Renal cortex interstitium (tissue), 11 donors: Measurements from ENCODE around the gene CD247. TPM values are rescaled to one million over a fixed set of nuclear protein-coding genes. Genes with fewer than 3 reads are reported as not detected.

Experiments used
- DNase-seq, 11 donors: peaks; one replicate each; pipeline ENCODE4 v3.0.0-alpha.2; 2013; ENCODE audit warnings: low read depth in 9 of 11, low spot score in 4 of 11; ENCODE audit errors: extremely low read depth in 1 of 11
- polyA plus RNA-seq, 3 donors: library from polyadenylated mRNA; unstranded; fragments of 120-200 nt; gene quantifications; one replicate each; pipeline ENCODE4 v1.2.1, GENCODE V29; 2013; ENCODE audit not compliant: insufficient read length in 3 of 3

CD247 gene
- polyA plus RNA-seq, 3 donors = 0.36 to 0.72 (median 0.50) TPM

GRCh38 chr1:167431261-167431908 is 86.9 kb downstream of the CD247 start:
- no peak for DNase-seq

- no peak for DNase-seq
These were observed 87.5 kb downstream of the CD247 start for GRCh38 chr1:167430849-167431242.

GRCh38 chr1:167430134-167430848 is 88.0 kb downstream of the CD247 start:
- no peak for DNase-seq

DNA sequence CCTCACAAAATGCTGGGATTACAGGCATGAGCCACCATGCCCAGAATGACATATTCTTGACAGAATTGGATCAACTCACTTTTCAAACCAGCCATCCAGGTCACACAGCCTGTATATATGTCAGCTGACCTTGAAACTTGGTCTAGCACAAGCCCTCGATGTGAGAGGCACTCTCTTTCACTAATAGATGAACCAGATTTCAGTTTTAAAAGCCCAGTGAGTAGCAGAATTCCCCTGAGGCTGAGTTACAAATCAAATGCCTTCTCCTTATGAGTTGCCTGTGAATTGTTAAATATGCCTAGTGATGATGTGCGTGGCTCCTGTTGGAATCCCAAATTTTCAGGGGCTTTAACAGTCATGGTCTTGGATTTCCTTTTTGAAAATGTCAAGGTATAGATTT is 88.7 kb downstream of the CD247 start:
- no peak for DNase-seq

DNA sequence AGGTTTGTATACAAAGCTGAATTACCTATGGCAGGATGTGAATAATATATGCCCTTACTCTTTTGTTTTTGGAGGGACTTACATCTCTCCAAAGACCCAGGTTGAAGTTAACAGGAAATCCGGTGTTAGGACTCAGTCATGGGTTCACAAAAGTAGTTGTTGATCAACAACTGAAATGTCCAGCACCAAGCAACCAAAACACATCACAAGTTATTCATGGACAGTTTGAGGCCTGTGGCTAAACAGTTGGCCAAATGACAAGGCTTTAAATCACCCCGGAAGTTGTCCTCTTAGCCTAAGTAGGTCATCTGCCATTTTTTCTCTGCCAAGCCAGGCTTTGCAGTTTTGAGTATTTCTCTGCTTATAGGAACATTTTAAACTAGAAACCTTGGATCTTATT is 89.9 kb downstream of the CD247 start:
- no peak for DNase-seq

- no peak for DNase-seq
These were observed 90.5 kb downstream of the CD247 start for GRCh38 chr1:167427848-167428247.

DNA sequence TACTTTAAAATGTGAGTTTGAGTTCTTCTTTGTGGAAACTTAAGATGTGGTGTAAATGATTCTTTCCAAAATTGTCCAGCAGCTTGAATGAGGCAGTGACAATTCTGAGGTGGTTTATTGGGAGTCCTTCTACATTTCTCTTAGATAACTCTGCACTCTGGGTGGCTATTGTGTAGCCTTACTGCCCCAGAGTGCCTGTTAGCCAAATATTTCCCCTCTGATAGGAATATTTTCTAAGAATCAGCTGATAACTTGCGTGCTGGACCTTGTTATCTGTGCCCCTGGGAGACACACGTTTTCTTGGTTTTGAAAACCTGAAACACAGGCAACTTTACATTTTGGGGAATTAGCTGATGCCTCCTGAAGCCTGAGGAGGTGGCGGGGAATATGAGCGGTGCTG is 91.6 kb downstream of the CD247 start:
- DNase-seq = no peak

DNA sequence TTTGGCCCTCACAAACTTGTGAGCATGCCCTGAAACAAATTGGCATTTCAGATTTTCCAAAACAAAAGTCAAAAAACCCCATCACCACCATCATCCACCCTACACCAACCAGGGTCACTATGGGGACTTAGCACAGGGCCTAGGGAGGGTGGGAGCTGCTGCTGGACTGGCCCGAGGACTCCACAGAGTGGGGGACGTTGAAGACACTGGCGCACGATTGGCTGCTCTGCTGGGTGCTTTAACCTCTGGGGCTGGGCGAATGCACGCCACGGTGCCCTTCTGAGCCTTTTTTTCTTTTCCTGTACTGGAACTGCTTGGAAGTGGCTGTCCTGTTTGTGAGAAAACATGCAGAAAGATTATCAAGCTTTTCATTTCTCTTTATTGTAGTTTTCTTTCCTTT is 92.8 kb downstream of the CD247 start:
- DNase-seq = no peak

GRCh38 chr1:167423684-167424619 is 94.4 kb downstream of the CD247 start:
- no peak for DNase-seq

GRCh38 chr1:167420510-167420909 is 97.8 kb downstream of the CD247 start:
- no peak for DNase-seq

DNA sequence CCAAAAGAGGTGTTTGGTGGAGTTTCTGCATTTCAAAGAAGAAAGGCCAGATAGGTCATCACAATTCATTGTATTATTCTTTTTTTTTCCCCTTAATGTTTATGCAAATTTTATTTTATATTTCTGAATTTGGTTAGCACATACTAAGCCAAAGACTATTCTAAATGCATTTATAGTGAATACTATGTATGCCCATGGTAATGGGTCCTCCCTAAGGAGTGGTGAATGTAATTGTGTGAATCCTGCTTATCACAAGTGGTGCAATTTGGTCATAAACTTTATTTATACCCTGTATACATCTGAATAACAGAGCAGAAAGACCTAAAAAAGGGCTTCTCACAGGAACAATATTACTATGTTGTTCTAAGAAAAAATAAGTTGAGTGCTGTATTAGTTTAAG is 99.1 kb downstream of the CD247 start:
- DNase-seq = no peak

GRCh38 chr1:167418391-167418790 is 99.9 kb downstream of the CD247 start:
- DNase-seq = no peak

DNA sequence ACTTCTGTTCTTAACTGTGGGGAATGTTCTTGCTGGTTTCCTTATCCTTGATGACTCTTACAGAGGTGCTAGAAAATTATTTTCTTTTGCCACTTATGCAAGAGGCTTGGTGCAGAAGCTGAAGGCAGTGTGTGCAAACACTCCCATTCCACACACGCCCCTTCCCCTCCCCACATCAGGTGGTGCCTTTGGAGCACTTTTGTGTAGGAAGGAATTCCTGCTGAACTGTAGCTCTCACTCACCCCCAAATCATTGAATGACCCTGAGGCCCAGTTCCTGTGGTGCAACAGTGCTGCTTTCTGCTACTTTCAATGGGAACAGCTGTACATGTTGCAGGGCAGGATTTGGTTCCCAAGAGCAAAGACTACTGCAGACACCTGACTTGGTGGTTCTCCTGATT is 101.8 kb downstream of the CD247 start:
- DNase-seq = no peak

DNA sequence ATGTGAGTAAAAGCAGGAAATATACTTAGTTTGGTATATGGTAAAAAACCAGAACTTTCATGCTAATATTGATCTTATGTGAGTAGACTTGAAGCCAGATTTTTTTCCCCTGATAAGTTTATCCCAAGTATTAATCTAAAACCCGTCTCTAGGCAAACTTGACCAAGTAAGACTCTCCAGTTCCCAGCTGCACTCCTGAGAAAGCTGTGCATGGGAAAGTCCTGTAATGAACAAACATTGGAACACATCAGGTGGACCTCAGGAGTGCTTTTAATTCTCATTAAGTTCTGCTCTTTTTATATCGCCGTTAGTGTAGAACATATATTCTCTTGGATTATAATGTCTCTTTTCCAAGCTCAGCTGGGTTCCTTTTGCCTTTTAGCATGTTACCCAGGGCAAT is 105.0 kb downstream of the CD247 start:
- no peak for DNase-seq

DNA sequence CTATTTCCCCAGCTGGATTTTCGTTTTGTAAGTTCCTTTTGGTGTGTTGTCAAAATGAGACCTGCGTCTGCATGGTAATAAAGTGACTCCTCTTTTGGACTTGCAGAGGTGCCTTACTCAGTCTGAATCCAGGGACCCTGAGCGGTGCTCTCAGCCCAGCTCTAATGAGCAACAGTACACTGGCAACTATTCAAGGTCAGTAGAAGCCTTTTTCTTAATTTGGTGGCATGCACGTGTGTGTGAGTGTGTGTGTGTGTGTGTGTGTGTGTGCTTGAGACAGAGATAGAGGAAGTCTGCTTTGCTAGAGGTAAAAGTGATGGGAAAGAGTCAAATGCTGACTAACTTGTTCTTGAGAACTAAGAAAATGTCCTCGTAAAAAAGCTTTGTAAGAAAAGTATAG is 105.4 kb downstream of the CD247 start:
- no peak for DNase-seq

DNA sequence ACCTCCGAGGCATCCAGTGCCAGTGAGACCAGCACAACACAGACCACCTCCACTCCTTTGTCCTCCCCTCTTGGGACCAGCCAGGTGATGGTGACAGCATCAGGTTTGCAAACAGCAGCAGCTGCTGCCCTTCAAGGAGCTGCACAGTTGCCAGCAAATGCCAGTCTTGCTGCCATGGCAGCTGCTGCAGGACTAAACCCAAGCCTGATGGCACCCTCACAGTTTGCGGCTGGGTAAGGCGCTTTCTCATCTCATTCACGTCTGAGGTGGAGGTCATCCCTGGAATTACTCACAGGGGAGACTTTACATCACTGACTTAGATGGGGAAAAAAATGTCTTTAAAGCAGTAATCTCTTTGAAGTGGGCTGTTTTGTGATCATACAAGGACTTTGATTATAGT is 106.3 kb downstream of the CD247 start:
- DNase-seq = no peak

DNA sequence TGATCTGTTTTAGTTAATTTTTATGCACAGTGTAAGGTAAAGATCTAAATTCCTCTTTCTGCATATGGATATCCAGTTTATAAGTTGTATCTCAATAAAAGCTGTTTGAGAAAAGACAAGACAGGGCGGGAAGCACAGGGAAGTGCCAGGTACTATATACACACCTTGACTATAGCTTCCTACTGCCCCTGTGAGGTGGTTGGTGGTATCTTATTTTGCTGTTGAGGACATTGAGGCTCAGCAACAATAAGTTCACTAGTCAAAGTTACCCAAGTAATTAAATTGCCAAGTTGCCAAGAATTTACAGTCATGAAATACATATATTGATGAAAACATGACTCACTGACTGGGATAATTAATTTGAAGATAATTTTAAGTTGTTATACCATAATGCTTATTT is 109.1 kb downstream of the CD247 start:
- no peak for DNase-seq

GRCh38 chr1:167408355-167408754 is 110.0 kb downstream of the CD247 start:
- DNase-seq = no peak

GRCh38 chr1:167404908-167405307 is 113.4 kb downstream of the CD247 start:
- DNase-seq = no peak
